Stromal cell of bone marrow (primary cell): ENCODE data around the gene VEGFA.

Experiments
- DNase-seq: peaks from one replicate; pipeline ENCODE4 v3.0.0-alpha.2; 2012; ENCODE audit warnings: low read depth

The VEGFA gene

GRCh38 chr6:43785220-43785752 is 15.3 kb downstream of the VEGFA start:
- DNase-seq, result no peak

GRCh38 chr6:43785904-43786303 is 15.9 kb downstream of the VEGFA start:
- no peak for DNase-seq

- DNase-seq, result no peak
These were observed 16.8 kb downstream of the VEGFA start for GRCh38 chr6:43786664-43787329.

- no peak for DNase-seq
These were observed 18.3 kb downstream of the VEGFA start for GRCh38 chr6:43788301-43788700.

GRCh38 chr6:43789447-43789846 is 19.4 kb downstream of the VEGFA start:
- DNase-seq, result no peak

GRCh38 chr6:43790031-43790430 is 20.0 kb downstream of the VEGFA start:
- DNase-seq, result peak; percentile 88

- no peak for DNase-seq
These were observed 21.9 kb downstream of the VEGFA start for GRCh38 chr6:43791745-43792422.

GRCh38 chr6:43793154-43793874 is 23.3 kb downstream of the VEGFA start:
- DNase-seq, result no peak

GRCh38 chr6:43793875-43794242 is 23.8 kb downstream of the VEGFA start:
- no peak for DNase-seq

- DNase-seq, result no peak
These were observed 25.4 kb downstream of the VEGFA start for GRCh38 chr6:43795421-43795820.

- no peak for DNase-seq
These were observed 26.2 kb downstream of the VEGFA start for GRCh38 chr6:43796168-43796567.

- DNase-seq, result no peak
These were observed 27.2 kb downstream of the VEGFA start for GRCh38 chr6:43796903-43797890.

- no peak for DNase-seq
These were observed 27.9 kb downstream of the VEGFA start for GRCh38 chr6:43797919-43798318.

GRCh38 chr6:43798688-43799444 is 28.9 kb downstream of the VEGFA start:
- DNase-seq, result peak; percentile 45

- DNase-seq, result no peak
These were observed 29.7 kb downstream of the VEGFA start for GRCh38 chr6:43799551-43800297.

- DNase-seq, result no peak
These were observed 30.2 kb downstream of the VEGFA start for GRCh38 chr6:43800298-43800623.

- no peak for DNase-seq
These were observed 30.9 kb downstream of the VEGFA start for GRCh38 chr6:43800746-43801494.

GRCh38 chr6:43801495-43802181 is 31.6 kb downstream of the VEGFA start:
- DNase-seq, result no peak
